Endothelial cell of umbilical vein (primary cell): ENCODE data around the gene LMNB1. TPM values are rescaled to one million over a fixed set of nuclear protein-coding genes. Genes with fewer than 3 reads are reported as not detected.
"Not testable (repeated sequence)": the region's sequence is repeated elsewhere in the genome, so short reads cannot be mapped to it uniquely, and the experiment has no call there.

Experiments used
- BruUV-seq: library from RNA; stranded (reverse); fragments of 400-500 nt; replicated peaks from 2 replicates; lab custom pipeline; 2021; lab: Mats Ljungman, UMichigan
- CTCF ChIA-PET: fragments of 300-600, 350-600 bp; sonication (Branson Sonifier 250); formaldehyde crosslinking; loops from one replicate; lab custom pipeline; 2021; ENCODE audit warnings: antibody characterized with exemption, inconsistent platforms; lab: Charles Lee
- POLR2A ChIA-PET: fragments of 300-600, 350-600 bp; sonication (Branson Sonifier 250); formaldehyde crosslinking; loops from one replicate; lab custom pipeline; 2021; ENCODE audit warnings: antibody characterized with exemption, inconsistent platforms; lab: Charles Lee
- DNase-seq: peaks from one replicate; pipeline ENCODE4 v3.0.0-alpha.2; 2011; ENCODE audit warnings: low read depth, low spot score
- FAIRE-seq: peaks from 2 replicates; lab custom pipeline; 2011; peaks lifted over from hg19 to GRCh38; lab: Jason Lieb, UNC
- H2AFZ ChIP-seq: 2 replicates; pipeline ENCODE4 v1.6.0; 2012; ENCODE audit warnings: low read depth, low read length, control low read depth, inconsistent platforms
- H3K27ac ChIP-seq: 2 replicates; pipeline ENCODE4 v1.5.1; 2011; ENCODE audit warnings: low read depth, mild to moderate bottlenecking, control low read depth, low read length, moderate library complexity; ENCODE audit not compliant: insufficient read depth
- H3K27me3 ChIP-seq, 2 experiments: 2 replicates each; pipeline versions ENCODE4 v1.6.0 to v1.6.1; 2011; ENCODE audit warnings: low read length in 2 of 2, mixed read lengths in 1 of 2; ENCODE audit not compliant: control insufficient read depth in 2 of 2, insufficient read depth in 2 of 2
- H3K36me3 ChIP-seq, 2 experiments: 2 replicates in 1 of 2; 3 replicates in 1 of 2; pipeline ENCODE4 v1.5.1; 2011; ENCODE audit warnings: low read length in 2 of 2, mild to moderate bottlenecking in 1 of 2, moderate library complexity in 1 of 2; ENCODE audit not compliant: control insufficient read depth in 2 of 2, insufficient read depth in 2 of 2; ENCODE audit errors: extremely low read depth in 1 of 2
- H3K4me1 ChIP-seq: 3 replicates; pipeline ENCODE4 v1.5.1; 2011; ENCODE audit warnings: mild to moderate bottlenecking, low read length; ENCODE audit not compliant: control insufficient read depth, insufficient read depth; ENCODE audit errors: extremely low read depth
- H3K4me2 ChIP-seq: 2 replicates; pipeline ENCODE4 v1.6.1; 2011; ENCODE audit warnings: low read length, control low read depth, mixed read lengths; ENCODE audit not compliant: insufficient read depth
- H3K4me3 ChIP-seq, 3 experiments: fragments of 200-600 bp in 1 of 3; sonication (generic), shearing (Covaris generic) in 1 of 3; replicated peaks in 1 of 3; 2 replicates each; pipeline ENCODE4 v1.5.1; 2011 to 2016; ENCODE audit warnings: control low read depth in 3 of 3, low read length in 3 of 3, mild to moderate bottlenecking in 2 of 3, inconsistent platforms in 1 of 3, low read depth in 1 of 3, moderate library complexity in 1 of 3; ENCODE audit not compliant: insufficient read depth in 1 of 3
- H3K79me2 ChIP-seq: 2 replicates; pipeline ENCODE4 v1.6.0; 2012; ENCODE audit warnings: low read length, inconsistent platforms; ENCODE audit not compliant: control insufficient read depth, insufficient read depth
- H3K9ac ChIP-seq: replicated peaks from 2 replicates; pipeline ENCODE3; 2011; ENCODE audit warnings: low read length, control low read depth; ENCODE audit not compliant: insufficient read depth; ENCODE audit errors: extremely low read depth
- H3K9me1 ChIP-seq: replicated peaks from 3 replicates; pipeline ENCODE4 v1.6.0; 2011; ENCODE audit warnings: mild to moderate bottlenecking, low read length; ENCODE audit not compliant: control insufficient read depth, insufficient read depth; ENCODE audit errors: extremely low read depth
- H3K9me3 ChIP-seq: replicated peaks from 2 replicates; pipeline ENCODE4 v1.5.1; 2012; ENCODE audit warnings: low read length, inconsistent platforms; ENCODE audit not compliant: control insufficient read depth, insufficient read depth
- H4K20me1 ChIP-seq: replicated peaks from 2 replicates; pipeline ENCODE3; 2011; ENCODE audit warnings: mild to moderate bottlenecking, low read length; ENCODE audit not compliant: control insufficient read depth, insufficient read depth; ENCODE audit errors: extremely low read depth
- CTCF ChIP-seq, 2 donors: IDR thresholded peaks; 1 replicate in 1 of 2; 2 replicates in 1 of 2; pipeline ENCODE4 v1.5.1; 2011; ENCODE audit warnings: low read length in 2 of 2, mild to moderate bottlenecking in 2 of 2, moderate library complexity in 2 of 2, control low read depth in 1 of 2, inconsistent platforms in 1 of 2, low read depth in 1 of 2; ENCODE audit not compliant: insufficient read depth in 1 of 2; ENCODE audit errors: extremely low read depth in 1 of 2
- EZH2 ChIP-seq: IDR thresholded peaks from 2 replicates; pipeline ENCODE4 v1.6.1; 2012; ENCODE audit warnings: borderline replicate concordance, low read depth, mild to moderate bottlenecking, moderate library complexity, low read length, inconsistent platforms; ENCODE audit not compliant: severe bottlenecking
- FOS ChIP-seq: IDR thresholded peaks from 2 replicates; pipeline ENCODE4 v1.6.1; 2011; ENCODE audit warnings: mild to moderate bottlenecking, low read length, moderate library complexity, borderline replicate concordance; ENCODE audit not compliant: insufficient read depth
- GATA2 ChIP-seq: IDR thresholded peaks from 2 replicates; pipeline ENCODE4 v1.7.0; 2011; ENCODE audit warnings: low read depth, mild to moderate bottlenecking, moderate library complexity, mixed read lengths, low read length; ENCODE audit not compliant: insufficient read length, insufficient read depth
- JUN ChIP-seq: IDR thresholded peaks from 2 replicates; pipeline ENCODE4 v1.6.1; 2011; ENCODE audit warnings: borderline replicate concordance, low read depth; ENCODE audit not compliant: insufficient read length, insufficient read depth
- MAX ChIP-seq: IDR thresholded peaks from 2 replicates; pipeline ENCODE4 v1.6.1; 2011; ENCODE audit not compliant: insufficient read depth, insufficient read length
- MYC ChIP-seq: IDR thresholded peaks from one replicate; pipeline ENCODE4 v1.6.1; 2011; ENCODE audit warnings: mild to moderate bottlenecking, low read depth, low read length
- POLR2A ChIP-seq: IDR thresholded peaks from 2 replicates; pipeline ENCODE4 v1.6.1; 2012; ENCODE audit warnings: low read depth, mild to moderate bottlenecking, control low read depth, low read length
- POLR2AphosphoS5 ChIP-seq: IDR thresholded peaks from 2 replicates; pipeline ENCODE4 v1.6.1; 2012; ENCODE audit warnings: low read depth, mild to moderate bottlenecking, control low read depth, low read length, moderate library complexity; ENCODE audit not compliant: insufficient read depth
- dilution Hi-C: fragments of 300-500 bp; cut with MboI; formaldehyde crosslinking; loops from one replicate; pipeline ENCODE4 v1.15.0; 2019; ENCODE audit warnings: low sequenced_read_pairs; ENCODE audit not compliant: extremely low pct_ligation_motif_present
- intact Hi-C: fragments of 100-400 bp; cut with micrococcal nuclease; formaldehyde crosslinking; loops from one replicate; pipeline ENCODE4 v1.10.0; 2022
- polyA plus RNA-seq, 4 experiments: library from polyadenylated mRNA; depleted of rRNA in 3 of 4; stranded (reverse) in 3 of 4; unstranded in 1 of 4; fragments of >200 nt; gene quantifications; 2 replicates each; pipeline versions ENCODE4 v1.2.1 to v1.2.3, GENCODE V29; 2011 to 2012; ENCODE audit warnings: missing spikeins in 1 of 4
- total RNA-seq: library from RNA; stranded (reverse); gene quantifications from 2 replicates; pipeline ENCODE4 v1.2.3, GENCODE V29; 2021

LMNB1 gene
- total and polyA plus RNA-seq, 2 donors (not counting 3 experiments of a cell fraction or from before 2014, with no cell fraction given): 45.2 to 144 TPM

GRCh38 chr5:126793097-126793496, 16.2 kb downstream of the LMNB1 start:
- H3K79me2 ChIP-seq: peaks cover 97% of the 10 kb centered on the region
- H4K20me1 ChIP-seq: peaks cover 6% of the 10 kb centered on the region
- dilution Hi-C loops (no loop called here), intact Hi-C loops (no loop called here)
- no peak overlapping the region for H3K4me3 ChIP-seq
- H3K27ac ChIP-seq: no peak overlapping the region
- no peak overlapping the region for H3K4me2 ChIP-seq
- no peak overlapping the region for H3K9ac ChIP-seq
- H3K27me3 ChIP-seq: no peaks in the 10 kb centered on the region
- H3K4me1 ChIP-seq: no peaks in the 10 kb centered on the region
- BruUV-seq: no TSS peak
- H3K9me1 ChIP-seq: no peaks in the 10 kb centered on the region
- ChIA-PET POLR2A (no interaction called here), CTCF (interaction anchor here (0.7 to 1.1 kb wide), 3 partner anchors 9 to 92 kb away, joined by 3 to 5 read pairs (median 4); no protein-coding TSS in a partner anchor)
- no peak for FAIRE-seq
- no peaks in the 10 kb centered on the region for H3K36me3 ChIP-seq
- TF ChIP-seq POLR2AphosphoS5 (no peak), GATA2 (no peak), EZH2 (no peak), MAX (no peak), POLR2A (no peak), CTCF (IDR thresholded peaks at IDR 0.05; ENCODE audit: extremely low read depth in 1 of 2, insufficient read depth in 1 of 2, low read depth in 1 of 2, low read length in 2 of 2) (no peak), JUN (no peak), MYC (no peak), FOS (no peak)
- no peak for DNase-seq
- no peak overlapping the region for H2AFZ ChIP-seq
- no peaks in the 10 kb centered on the region for H3K9me3 ChIP-seq

DNA sequence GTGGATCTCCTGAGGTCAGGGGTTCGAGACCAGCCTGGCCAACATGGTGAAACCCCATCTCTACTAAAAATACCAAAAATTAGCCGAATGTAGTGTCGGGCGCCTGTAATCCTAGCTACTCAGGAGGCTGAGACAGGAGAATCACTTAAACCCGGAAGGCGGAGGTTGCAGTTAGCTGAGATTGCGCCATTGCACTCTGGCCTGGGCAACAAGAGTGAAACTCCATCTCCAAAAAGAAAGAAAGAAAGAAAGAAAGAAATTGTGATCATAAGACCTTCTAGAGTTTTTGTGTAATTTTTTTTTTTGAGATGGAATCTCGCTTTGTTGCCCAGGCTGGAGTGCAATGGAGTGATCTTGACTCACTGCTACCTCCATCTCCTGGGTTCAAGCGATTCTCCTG, 16.7 kb downstream of the LMNB1 start:
- H3K4me3 ChIP-seq, H4K20me1 ChIP-seq, H3K36me3 ChIP-seq, H2AFZ ChIP-seq, POLR2A ChIA-PET, H3K4me2 ChIP-seq, H3K27me3 ChIP-seq, H3K4me1 ChIP-seq, dilution Hi-C loops, intact Hi-C loops, H3K9ac ChIP-seq, DNase-seq, H3K9me1 ChIP-seq, H3K27ac ChIP-seq, H3K9me3 ChIP-seq, BruUV-seq: not testable (repeated sequence)
- CTCF ChIA-PET: interaction anchor here (1.0 to 2.6 kb wide), 4 partner anchors 13 to 699 kb away, joined by 5 to 9 read pairs (median 7); no protein-coding TSS in a partner anchor
- peaks cover 96% of the 10 kb centered on the region for H3K79me2 ChIP-seq
- FAIRE-seq: peak; percentile 49
